Endothelial cell (in vitro differentiated cells): ENCODE measurements around the gene PIK3CA. TPM values are rescaled to one million over a fixed set of nuclear protein-coding genes. Genes with fewer than 3 reads are reported as not detected.
"Not testable (repeated sequence)": the region's sequence is repeated elsewhere in the genome, so short reads cannot be mapped to it uniquely, and the experiment has no call there.

Experiments
- DNase-seq: peaks from one replicate; pipeline ENCODE4 v3.0.0; 2021; ENCODE audit warnings: low spot score
- H3K27ac Mint-ChIP-seq: one replicate; pipeline ENCODE4 v1.8.0; 2021; ENCODE audit warnings: mixed read lengths, inconsistent platforms; ENCODE audit not compliant: unreplicated experiment
- H3K27me3 Mint-ChIP-seq: one replicate; pipeline ENCODE4 v1.8.0; 2021; ENCODE audit warnings: mild to moderate bottlenecking, moderate library complexity, mixed read lengths, inconsistent platforms; ENCODE audit not compliant: unreplicated experiment
- H3K36me3 Mint-ChIP-seq: one replicate; pipeline ENCODE4 v1.8.0; 2021; ENCODE audit warnings: mild to moderate bottlenecking, low read depth, mixed read lengths, inconsistent platforms; ENCODE audit not compliant: unreplicated experiment
- H3K4me1 Mint-ChIP-seq: one replicate; pipeline ENCODE4 v1.8.0; 2021; ENCODE audit warnings: mild to moderate bottlenecking, mixed read lengths, inconsistent platforms; ENCODE audit not compliant: unreplicated experiment
- H3K4me3 Mint-ChIP-seq: one replicate; pipeline ENCODE4 v1.8.0; 2021; ENCODE audit warnings: mild to moderate bottlenecking, mixed read lengths, inconsistent platforms; ENCODE audit not compliant: unreplicated experiment
- H3K9me3 Mint-ChIP-seq: one replicate; pipeline ENCODE4 v1.8.0; 2021; ENCODE audit warnings: mixed read lengths, inconsistent platforms; ENCODE audit not compliant: unreplicated experiment
- total RNA-seq: library from RNA; stranded (reverse); fragmentation: NEBNext Ultra II Directional; extraction: Animal tissue kit (Norgen Biotek cat#: 25700); gene quantifications from one replicate; pipeline ENCODE4 v1.2.1, GENCODE V29; 2021; ENCODE audit not compliant: unreplicated experiment
- TF ChIP-seq, protein P1 (sequence below): fragments of 200-600 bp; sonication (generic); IDR thresholded peaks from one replicate; pipeline ENCODE4 v1.5.0; 2021; ENCODE audit warnings: antibody characterized with exemption; ENCODE audit not compliant: unreplicated experiment

The PIK3CA gene
- total RNA-seq, 1 donor from 2014 or later: 26.7 TPM

DNA sequence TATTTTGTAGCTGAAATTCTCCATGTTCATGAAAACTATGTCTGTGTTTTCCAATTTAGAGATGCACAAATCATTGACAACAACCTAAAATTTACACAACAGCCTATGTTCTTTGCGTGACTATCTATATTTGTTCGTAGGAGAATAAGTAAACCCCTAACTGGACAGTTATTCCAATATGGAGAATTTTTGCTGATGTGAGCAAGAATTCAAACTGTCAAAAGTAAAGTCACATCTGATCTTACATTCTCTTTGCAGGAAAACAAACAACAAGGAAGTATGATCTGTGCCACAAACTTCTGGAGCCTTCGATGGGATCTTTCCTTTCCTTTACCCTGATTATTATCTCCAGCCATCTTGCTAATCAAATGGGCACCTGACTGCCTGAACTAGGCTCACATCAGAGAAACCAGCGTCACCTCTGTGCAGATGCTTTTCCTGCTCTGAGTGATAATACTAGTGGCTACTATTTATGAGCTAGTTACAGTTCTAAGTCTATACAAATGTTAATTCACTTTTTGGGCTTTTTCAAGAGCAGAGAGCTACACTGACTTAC lies 121.1 kb downstream of the PIK3CA start:
- no peaks in the 10 kb centered on the region for H3K36me3 Mint-ChIP-seq

DNA sequence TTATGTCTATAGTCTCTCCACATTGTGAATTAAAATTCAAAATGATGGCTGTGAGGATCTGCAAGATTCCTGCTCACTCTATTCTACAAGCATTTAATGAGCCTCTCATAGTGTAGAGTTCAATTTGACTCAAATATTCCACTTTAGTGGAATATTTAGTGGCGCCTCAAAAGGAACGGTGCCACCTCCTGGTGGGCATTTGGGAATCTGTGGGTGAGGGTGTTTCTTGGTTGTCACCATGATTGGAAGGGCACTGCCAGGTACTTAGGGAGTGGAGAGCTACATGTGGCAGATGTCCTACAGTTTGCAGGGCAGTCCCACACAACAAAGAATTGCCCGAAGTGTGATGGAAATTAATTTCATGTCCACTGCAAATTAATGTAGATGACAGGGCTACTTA lies 124.2 kb downstream of the PIK3CA start:
- Mint-ChIP-seq H3K36me3 (no peaks in the 10 kb centered on the region), H3K4me3 (no peak overlapping the region), H3K4me1 (peaks cover 19% of the 10 kb centered on the region), H3K9me3 (no peaks in the 10 kb centered on the region), H3K27ac (no peak overlapping the region), H3K27me3 (peaks cover 2% of the 10 kb centered on the region)
- TF ChIP-seq, protein P1, sequence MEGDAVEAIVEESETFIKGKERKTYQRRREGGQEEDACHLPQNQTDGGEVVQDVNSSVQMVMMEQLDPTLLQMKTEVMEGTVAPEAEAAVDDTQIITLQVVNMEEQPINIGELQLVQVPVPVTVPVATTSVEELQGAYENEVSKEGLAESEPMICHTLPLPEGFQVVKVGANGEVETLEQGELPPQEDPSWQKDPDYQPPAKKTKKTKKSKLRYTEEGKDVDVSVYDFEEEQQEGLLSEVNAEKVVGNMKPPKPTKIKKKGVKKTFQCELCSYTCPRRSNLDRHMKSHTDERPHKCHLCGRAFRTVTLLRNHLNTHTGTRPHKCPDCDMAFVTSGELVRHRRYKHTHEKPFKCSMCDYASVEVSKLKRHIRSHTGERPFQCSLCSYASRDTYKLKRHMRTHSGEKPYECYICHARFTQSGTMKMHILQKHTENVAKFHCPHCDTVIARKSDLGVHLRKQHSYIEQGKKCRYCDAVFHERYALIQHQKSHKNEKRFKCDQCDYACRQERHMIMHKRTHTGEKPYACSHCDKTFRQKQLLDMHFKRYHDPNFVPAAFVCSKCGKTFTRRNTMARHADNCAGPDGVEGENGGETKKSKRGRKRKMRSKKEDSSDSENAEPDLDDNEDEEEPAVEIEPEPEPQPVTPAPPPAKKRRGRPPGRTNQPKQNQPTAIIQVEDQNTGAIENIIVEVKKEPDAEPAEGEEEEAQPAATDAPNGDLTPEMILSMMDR: no peak
- peak; percentile 6 for DNase-seq

More for the DNA sequence above, 121.1 kb downstream of the PIK3CA start:
- no peak for DNase-seq
- H3K4me1 Mint-ChIP-seq: peaks cover 37% of the 10 kb centered on the region
- H3K9me3 Mint-ChIP-seq: no peaks in the 10 kb centered on the region
- TF ChIP-seq, protein P1: no peak
- H3K27me3 Mint-ChIP-seq: no peaks in the 10 kb centered on the region
- H3K4me3 Mint-ChIP-seq: no peak overlapping the region
- no peak overlapping the region for H3K27ac Mint-ChIP-seq

DNA sequence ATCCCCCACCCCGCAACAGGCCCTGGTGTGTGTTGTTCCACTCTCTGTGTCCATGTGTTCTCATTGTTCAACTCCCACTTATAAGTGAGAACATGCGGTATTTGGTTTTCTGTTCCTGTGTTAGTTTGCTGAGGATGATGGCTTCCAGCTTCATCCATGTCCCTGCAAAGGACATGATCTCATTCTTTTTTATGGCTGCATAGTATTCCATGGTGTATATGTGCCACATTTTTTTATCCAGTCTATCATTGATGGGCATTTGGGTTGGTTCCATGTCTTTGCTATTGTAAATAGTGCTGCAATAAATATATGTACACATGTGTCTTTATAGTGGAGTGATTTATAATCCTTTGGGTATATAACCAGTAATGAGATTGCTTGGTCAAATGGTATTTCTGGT lies 126.3 kb downstream of the PIK3CA start:
- not testable (repeated sequence) for H3K4me1 Mint-ChIP-seq, H3K4me3 Mint-ChIP-seq, H3K9me3 Mint-ChIP-seq, H3K36me3 Mint-ChIP-seq, H3K27ac Mint-ChIP-seq, H3K27me3 Mint-ChIP-seq, DNase-seq

DNA sequence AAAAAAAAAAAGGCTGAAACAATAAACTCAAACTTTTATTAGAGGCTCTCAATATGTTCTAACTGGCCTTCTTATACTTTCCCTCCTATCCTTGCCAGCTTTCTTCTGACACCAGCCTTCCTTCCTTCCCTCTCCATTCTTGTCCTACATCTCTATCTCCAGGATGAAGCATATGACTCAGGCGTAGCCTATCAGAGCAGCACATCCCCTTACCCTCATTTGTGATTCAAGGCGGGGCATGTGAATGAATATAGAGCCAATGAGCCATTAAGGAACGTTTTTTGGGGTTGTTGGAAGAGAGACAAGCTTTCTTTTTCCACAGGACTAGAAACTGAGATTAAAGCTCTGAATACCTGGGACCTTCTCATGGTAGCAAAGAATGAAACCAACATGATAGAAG lies 127.8 kb downstream of the PIK3CA start:
- no peaks in the 10 kb centered on the region for H3K9me3 Mint-ChIP-seq
- no peak for DNase-seq
- H3K36me3 Mint-ChIP-seq: no peaks in the 10 kb centered on the region
- H3K4me1 Mint-ChIP-seq: no peaks in the 10 kb centered on the region
- no peak overlapping the region for H3K27ac Mint-ChIP-seq
- H3K4me3 Mint-ChIP-seq: no peak overlapping the region
- TF ChIP-seq, protein P1: no peak
- H3K27me3 Mint-ChIP-seq: peaks cover 4% of the 10 kb centered on the region

DNA sequence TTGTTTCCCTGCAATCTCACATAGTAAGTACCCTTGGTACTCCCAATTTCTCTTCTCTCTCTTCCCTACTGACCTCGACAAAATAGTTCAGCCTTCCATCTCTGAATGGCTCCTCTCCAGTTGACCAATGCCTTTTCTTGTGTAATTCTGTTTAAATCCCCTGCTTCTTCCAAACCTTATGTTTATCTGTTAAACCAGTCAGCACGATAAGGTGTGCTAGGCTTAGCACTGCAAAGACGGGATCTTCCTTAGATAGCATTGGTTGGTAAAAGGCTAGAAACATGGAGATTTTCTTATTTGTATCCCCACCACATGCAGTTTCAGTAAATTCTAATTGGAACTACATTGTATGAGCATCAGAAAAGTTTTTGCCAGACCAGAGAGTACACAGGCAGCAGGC lies 128.6 kb downstream of the PIK3CA start:
- Mint-ChIP-seq H3K27ac (no peak overlapping the region), H3K9me3 (no peaks in the 10 kb centered on the region), H3K4me1 (no peaks in the 10 kb centered on the region), H3K27me3 (peaks cover 4% of the 10 kb centered on the region), H3K4me3 (no peak overlapping the region), H3K36me3 (no peaks in the 10 kb centered on the region)
- DNase-seq: no peak
- TF ChIP-seq, protein P1: no peak
